Stomach (tissue), 4 donors: ENCODE measurements around the gene AAMP.

Experiments used
- EP300 ChIP-seq: sonication (generic); formaldehyde crosslinking; IDR thresholded peaks from one replicate; pipeline ENCODE4 v1.6.1; 2017; ENCODE audit warnings: antibody characterized with exemption
- POLR2A ChIP-seq, 4 donors: fragments of 450-650 bp; IDR thresholded peaks; one replicate each; pipeline ENCODE4 v1.6.1; 2016; ENCODE audit warnings: antibody characterized with exemption in 4 of 4, control low read depth in 2 of 4, mild to moderate bottlenecking in 1 of 4, moderate library complexity in 1 of 4
- POLR2AphosphoS5 ChIP-seq, 3 donors: sonication (generic); formaldehyde crosslinking; IDR thresholded peaks; one replicate each; pipeline ENCODE4 v1.6.1; 2016; ENCODE audit warnings: antibody characterized with exemption in 3 of 3
- TF ChIP-seq, protein P1 (sequence below), 7 experiments: fragments of 450-650 bp in 4 of 7; fragments of 200-600 bp in 3 of 7; sonication (generic) in 3 of 7; IDR thresholded peaks; one replicate each; pipeline ENCODE4 v1.5.1; 2016 to 2019; ENCODE audit warnings: antibody characterized with exemption in 7 of 7, control low read depth in 2 of 7, mild to moderate bottlenecking in 1 of 7

DNA sequence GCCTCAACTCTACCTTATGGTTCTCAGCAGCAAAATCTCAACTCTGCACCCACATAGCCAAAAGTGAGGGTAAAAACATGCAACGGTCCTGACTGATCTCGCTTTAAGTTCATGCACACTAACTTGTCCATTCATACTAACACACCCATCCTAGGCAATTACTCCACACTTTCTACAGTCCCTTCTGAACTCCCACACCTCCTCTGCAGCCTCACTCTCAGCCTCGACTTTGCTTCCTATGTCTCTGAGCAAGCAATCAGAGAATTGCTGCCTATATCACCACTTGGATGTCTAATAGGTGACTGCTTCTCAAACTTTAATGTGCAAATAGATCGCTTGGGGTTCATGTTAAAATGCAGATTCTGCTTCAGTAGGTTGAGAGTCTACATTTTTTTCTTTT lies 30.2 kb upstream of the AAMP start:
- TF ChIP-seq POLR2AphosphoS5 (IDR thresholded peaks at IDR 0.05) (no peak), POLR2A (IDR thresholded peaks at IDR 0.05) (no peak), EP300 (no peak)
- TF ChIP-seq, protein P1, sequence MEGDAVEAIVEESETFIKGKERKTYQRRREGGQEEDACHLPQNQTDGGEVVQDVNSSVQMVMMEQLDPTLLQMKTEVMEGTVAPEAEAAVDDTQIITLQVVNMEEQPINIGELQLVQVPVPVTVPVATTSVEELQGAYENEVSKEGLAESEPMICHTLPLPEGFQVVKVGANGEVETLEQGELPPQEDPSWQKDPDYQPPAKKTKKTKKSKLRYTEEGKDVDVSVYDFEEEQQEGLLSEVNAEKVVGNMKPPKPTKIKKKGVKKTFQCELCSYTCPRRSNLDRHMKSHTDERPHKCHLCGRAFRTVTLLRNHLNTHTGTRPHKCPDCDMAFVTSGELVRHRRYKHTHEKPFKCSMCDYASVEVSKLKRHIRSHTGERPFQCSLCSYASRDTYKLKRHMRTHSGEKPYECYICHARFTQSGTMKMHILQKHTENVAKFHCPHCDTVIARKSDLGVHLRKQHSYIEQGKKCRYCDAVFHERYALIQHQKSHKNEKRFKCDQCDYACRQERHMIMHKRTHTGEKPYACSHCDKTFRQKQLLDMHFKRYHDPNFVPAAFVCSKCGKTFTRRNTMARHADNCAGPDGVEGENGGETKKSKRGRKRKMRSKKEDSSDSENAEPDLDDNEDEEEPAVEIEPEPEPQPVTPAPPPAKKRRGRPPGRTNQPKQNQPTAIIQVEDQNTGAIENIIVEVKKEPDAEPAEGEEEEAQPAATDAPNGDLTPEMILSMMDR (IDR thresholded peaks at IDR 0.05) = no peak
